ENCODE data around the gene MRPS35.

DNA sequence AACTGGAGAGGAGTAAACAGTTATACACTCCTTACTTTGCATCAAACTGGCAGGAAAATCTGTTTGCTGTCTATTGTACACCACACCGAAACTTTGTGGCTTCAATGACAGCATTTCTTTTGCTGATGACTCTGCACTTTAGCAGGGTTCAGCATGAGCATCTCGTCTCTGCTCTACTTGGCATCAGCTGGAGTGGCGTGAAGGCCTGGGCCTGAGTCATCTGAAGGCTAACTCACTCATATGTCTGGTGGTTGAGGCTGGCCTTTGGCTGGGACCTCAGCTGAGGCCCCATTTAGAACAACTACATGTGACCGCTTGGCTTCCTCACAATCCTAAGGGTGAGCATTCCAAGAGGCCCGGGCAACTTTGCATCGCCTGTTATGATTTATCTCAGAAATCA is 43.1 kb upstream of the MRPS35 start:
- TF ChIP-seq, protein P1, sequence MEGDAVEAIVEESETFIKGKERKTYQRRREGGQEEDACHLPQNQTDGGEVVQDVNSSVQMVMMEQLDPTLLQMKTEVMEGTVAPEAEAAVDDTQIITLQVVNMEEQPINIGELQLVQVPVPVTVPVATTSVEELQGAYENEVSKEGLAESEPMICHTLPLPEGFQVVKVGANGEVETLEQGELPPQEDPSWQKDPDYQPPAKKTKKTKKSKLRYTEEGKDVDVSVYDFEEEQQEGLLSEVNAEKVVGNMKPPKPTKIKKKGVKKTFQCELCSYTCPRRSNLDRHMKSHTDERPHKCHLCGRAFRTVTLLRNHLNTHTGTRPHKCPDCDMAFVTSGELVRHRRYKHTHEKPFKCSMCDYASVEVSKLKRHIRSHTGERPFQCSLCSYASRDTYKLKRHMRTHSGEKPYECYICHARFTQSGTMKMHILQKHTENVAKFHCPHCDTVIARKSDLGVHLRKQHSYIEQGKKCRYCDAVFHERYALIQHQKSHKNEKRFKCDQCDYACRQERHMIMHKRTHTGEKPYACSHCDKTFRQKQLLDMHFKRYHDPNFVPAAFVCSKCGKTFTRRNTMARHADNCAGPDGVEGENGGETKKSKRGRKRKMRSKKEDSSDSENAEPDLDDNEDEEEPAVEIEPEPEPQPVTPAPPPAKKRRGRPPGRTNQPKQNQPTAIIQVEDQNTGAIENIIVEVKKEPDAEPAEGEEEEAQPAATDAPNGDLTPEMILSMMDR (IDR thresholded peaks at IDR 0.05), result no peak
- TF ChIP-seq NFE2L1 (CRISPR knock-in tag; IDR thresholded peaks at IDR 0.05), result no peak
- TF ChIP-seq ZNF138 (CRISPR knock-in tag; conservative IDR thresholded peaks at IDR 0.05), result no peak
- TF ChIP-seq KAT7 (CRISPR knock-in tag; IDR thresholded peaks at IDR 0.05; ENCODE audit: borderline replicate concordance), result no peak
- TF ChIP-seq NR3C1 (CRISPR knock-in tag; conservative IDR thresholded peaks at IDR 0.05; ENCODE audit: low read depth), result no peak
- TF ChIP-seq, protein P2, sequence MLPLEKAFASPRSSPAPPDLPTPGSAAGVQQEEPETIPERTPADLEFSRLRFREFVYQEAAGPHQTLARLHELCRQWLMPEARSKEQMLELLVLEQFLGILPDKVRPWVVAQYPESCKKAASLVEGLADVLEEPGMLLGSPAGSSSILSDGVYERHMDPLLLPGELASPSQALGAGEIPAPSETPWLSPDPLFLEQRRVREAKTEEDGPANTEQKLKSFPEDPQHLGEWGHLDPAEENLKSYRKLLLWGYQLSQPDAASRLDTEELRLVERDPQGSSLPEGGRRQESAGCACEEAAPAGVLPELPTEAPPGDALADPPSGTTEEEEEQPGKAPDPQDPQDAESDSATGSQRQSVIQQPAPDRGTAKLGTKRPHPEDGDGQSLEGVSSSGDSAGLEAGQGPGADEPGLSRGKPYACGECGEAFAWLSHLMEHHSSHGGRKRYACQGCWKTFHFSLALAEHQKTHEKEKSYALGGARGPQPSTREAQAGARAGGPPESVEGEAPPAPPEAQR (CRISPR knock-in tag; IDR thresholded peaks at IDR 0.05), result no peak
- TF ChIP-seq, protein P3, sequence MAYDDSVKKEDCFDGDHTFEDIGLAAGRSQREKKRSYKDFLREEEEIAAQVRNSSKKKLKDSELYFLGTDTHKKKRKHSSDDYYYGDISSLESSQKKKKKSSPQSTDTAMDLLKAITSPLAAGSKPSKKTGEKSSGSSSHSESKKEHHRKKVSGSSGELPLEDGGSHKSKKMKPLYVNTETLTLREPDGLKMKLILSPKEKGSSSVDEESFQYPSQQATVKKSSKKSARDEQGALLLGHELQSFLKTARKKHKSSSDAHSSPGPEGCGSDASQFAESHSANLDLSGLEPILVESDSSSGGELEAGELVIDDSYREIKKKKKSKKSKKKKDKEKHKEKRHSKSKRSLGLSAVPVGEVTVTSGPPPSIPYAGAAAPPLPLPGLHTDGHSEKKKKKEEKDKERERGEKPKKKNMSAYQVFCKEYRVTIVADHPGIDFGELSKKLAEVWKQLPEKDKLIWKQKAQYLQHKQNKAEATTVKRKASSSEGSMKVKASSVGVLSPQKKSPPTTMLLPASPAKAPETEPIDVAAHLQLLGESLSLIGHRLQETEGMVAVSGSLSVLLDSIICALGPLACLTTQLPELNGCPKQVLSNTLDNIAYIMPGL (CRISPR knock-in tag; IDR thresholded peaks at IDR 0.05), result no peak
- TF ChIP-seq, protein P4, sequence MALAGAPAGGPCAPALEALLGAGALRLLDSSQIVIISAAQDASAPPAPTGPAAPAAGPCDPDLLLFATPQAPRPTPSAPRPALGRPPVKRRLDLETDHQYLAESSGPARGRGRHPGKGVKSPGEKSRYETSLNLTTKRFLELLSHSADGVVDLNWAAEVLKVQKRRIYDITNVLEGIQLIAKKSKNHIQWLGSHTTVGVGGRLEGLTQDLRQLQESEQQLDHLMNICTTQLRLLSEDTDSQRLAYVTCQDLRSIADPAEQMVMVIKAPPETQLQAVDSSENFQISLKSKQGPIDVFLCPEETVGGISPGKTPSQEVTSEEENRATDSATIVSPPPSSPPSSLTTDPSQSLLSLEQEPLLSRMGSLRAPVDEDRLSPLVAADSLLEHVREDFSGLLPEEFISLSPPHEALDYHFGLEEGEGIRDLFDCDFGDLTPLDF (CRISPR knock-in tag; IDR thresholded peaks at IDR 0.05), result no peak

All from WTC11 (cell line).